Thoracic aorta endothelial cell (primary cell): ENCODE measurements around the gene KIR3DL3. TPM values are rescaled to one million over a fixed set of nuclear protein-coding genes. Genes with fewer than 3 reads are reported as not detected.

ENCODE experiments used
- small RNA-seq: library from RNA; depleted of rRNA; stranded (forward); fragments of <200 nt; gene quantifications from one replicate; pipeline ENCODE3, GENCODE V24; 2012
- total RNA-seq: library from RNA; depleted of rRNA; stranded (reverse); fragments of >200 nt; gene quantifications from 2 replicates; pipeline ENCODE4 v1.2.3, GENCODE V29; 2012

The KIR3DL3 gene
- not detected in 2 replicates for total RNA-seq

GRCh38 chr19:54724142-54724541, at the start of gene KIR3DL3:
TSS of gene KIR3DL3 (plus strand) at chr19:54724442. CDS start at chr19:54724497, 55 bp downstream.

GRCh38 chr19:54738306-54738705, 14.1 kb downstream of the KIR3DL3 start, which contains the start of gene KIR2DL3:
TSS of gene KIR2DL3 (plus strand) at chr19:54738513. CDS start at chr19:54738546, 33 bp downstream.

GRCh38 chr19:54769646-54770045, 45.4 kb downstream of the KIR3DL3 start, which contains the start of gene KIR2DL1:
TSS of gene KIR2DL1 (plus strand) at chr19:54769793. CDS start at chr19:54769851, 58 bp downstream.

Small RNA genes within 50 kb of the gene (small RNA-seq; reads per million reads assigned to genes)
- gene AC245128.2 (not detected), gene KIR3DP1 (not detected)

Other genes starting within 250 kb of the KIR3DL3 start
- not detected in 2 replicates for gene LAIR2, start 221.6 kb upstream of the KIR3DL3 start, total RNA-seq
- not detected in 2 replicates for gene LILRA2, start 150.7 kb upstream of the KIR3DL3 start, total RNA-seq
- not detected in 2 replicates for gene LILRA1, start 130.8 kb upstream of the KIR3DL3 start, total RNA-seq
- gene LILRB1, start 94.0 kb upstream of the KIR3DL3 start, total RNA-seq, result not detected in 2 replicates
- gene LILRB4, start 61.5 kb upstream of the KIR3DL3 start, total RNA-seq, result not detected in 2 replicates
- not detected in 2 replicates for gene KIR2DL3, start 14.1 kb downstream of the KIR3DL3 start, total RNA-seq
- gene KIR2DL1, start 45.4 kb downstream of the KIR3DL3 start, total RNA-seq, result not detected in 2 replicates
- gene KIR2DL4, start 79.2 kb downstream of the KIR3DL3 start, total RNA-seq, result not detected in 2 replicates
- not detected in 2 replicates for gene KIR3DL1, start 92.0 kb downstream of the KIR3DL3 start, total RNA-seq
- not detected in 2 replicates for gene KIR2DS4, start 108.2 kb downstream of the KIR3DL3 start, total RNA-seq
- not detected in 2 replicates for gene KIR3DL2, start 126.0 kb downstream of the KIR3DL3 start, total RNA-seq
- gene FCAR, start 149.8 kb downstream of the KIR3DL3 start, total RNA-seq, result not detected in 2 replicates
- not detected in 2 replicates for gene NCR1, start 181.7 kb downstream of the KIR3DL3 start, total RNA-seq
- gene NLRP7, start 223.1 kb downstream of the KIR3DL3 start, total RNA-seq, result under 0.01 TPM in 1 of 2 replicates, not detected in the other
- gene NLRP2, start 241.9 kb downstream of the KIR3DL3 start, total RNA-seq, result 0.66 and 0.93 TPM in 2 replicates